AG08395 (cell line): ENCODE measurements around the gene C1orf159.
"Not testable (repeated sequence)": the region's sequence is repeated elsewhere in the genome, so short reads cannot be mapped to it uniquely, and the experiment has no call there.

ENCODE experiments used
- DNase-seq: peaks from one replicate; pipeline ENCODE4 v3.0.0; 2012; ENCODE audit warnings: mixed read lengths, low spot score

C1orf159 gene

DNA sequence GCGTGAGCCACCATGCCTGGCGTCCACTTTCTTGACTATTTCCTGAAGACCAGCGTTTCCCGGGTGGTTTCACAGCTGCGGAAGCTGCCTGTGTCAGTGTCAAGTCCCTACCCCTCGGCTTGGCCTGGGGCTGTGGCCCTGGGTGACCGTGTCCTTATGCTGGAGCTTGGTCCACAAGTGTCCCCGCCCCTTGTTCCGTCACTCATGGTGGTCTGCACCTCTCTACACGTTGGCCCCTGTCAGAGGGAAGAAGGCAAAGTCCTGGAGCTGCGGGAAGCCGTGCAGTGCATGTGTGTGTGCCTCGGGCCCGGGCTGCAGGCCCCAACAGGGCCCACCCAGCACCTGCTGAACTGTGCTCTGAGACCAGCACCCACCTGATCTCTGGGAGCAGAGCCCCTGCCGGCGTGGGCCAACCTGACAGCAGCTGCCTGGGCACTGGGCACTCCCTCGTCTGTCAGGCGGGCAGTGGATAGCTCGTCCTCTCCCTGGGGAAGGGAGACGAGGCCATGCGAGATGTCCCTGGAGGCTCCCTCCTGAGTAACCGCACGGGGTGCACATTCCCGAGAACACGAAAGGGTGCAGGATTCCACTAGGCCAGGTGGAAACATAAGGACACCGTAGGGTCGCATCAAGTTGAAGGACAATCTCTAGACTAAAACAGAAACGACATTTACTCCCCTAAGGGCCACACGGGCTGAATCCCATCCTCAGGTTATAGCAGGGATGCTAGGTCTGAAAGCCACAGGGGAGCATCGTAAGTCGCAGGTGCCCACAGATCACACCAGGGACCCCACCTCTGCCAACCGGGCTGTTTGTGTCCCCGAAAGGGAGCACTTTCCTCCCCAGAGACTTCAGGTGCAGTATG is 2.4 kb upstream of the C1orf159 start:
- DNase-seq: no peak

DNA sequence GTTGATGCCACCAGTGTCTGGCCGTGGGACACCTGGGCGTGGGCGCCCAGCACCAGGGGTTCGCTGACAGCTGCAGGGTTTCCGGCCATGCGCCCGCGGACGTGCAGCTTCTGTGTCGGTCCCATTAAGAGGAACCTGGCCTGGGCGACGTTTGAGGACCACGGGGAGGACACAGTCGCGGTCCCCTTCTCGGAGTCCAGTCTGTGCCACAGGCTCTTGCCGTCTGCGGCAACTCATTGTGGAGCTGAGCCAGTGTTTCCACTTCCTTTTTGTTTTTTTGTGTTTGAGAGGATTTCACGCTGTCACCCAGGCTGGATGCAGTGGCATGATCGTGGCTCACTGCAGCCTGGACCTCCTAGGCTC is 1.6 kb upstream of the C1orf159 start:
- no peak for DNase-seq

DNA sequence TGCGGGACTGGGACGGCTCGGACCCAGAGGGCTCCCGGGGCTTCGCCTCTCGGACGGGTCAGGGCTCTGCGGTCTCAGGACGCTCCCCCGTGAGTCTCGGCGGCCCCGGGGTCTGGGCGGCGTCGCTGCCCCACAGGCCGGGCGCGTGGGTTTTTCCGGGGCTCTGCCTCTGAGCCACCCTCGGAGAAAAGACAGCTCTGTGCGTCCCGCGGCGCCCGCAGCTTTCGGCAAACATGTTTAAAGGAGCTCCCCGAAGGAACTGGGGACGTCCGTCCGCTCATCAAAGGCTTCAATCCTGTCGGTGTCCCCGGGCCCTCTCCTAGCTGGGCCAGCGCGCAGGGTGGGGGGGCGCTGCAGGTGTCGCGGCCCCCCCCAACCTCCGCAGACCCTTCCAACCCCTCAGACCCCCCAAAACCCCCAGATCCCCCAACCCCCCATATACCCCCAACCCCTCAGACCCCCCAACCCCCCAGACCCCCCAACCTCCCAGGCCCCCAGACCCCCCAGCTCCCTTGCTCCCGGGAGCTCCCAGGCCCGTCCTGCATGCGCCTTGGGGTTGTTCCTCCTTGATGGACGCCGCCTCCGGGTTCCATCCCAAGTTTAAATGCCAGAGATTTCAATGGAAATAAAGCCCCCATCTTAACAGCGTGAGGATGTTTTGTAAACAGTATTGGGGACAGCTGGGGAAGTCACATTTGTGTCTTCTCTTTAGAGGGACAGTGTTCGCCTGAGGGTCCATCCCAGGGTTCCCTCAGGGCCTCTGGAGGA is 996 bp upstream of the C1orf159 start:
- peak; percentile 12 for DNase-seq

DNA sequence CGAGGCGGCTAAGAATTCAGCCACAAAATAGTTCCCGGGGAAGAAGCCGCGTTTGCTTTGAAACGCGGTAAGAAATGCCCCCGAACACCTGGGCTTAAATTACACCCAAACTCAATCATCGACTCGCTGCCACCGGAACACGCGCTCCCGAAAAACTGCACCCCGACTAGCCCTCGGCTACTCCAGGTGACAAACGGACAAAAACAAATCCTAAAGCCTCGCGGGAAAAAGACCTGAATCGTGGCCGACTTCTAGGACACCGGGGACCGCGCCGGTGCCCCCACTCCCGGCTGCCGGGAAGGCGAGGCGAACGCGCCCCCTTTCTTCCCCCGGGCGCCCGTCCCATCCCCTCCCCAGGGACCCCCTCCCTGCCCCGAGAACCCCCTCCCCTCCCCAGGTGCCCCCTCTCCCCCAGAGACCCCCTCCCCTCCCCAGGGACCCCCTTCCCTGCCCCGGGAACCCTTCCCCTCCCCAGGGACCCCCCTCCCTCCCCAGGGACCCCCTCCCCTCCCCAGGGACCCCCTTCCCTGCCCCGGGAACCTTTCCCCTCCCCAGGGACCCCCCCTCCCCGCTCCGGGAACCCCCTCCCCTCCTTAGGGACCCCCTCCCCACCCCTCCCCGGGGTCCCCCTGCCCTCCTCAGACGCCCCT is 628 bp downstream of the C1orf159 start:
- DNase-seq: no peak

GRCh38 chr1:1114431-1114830 is 1.5 kb downstream of the C1orf159 start:
- DNase-seq: no peak

DNA sequence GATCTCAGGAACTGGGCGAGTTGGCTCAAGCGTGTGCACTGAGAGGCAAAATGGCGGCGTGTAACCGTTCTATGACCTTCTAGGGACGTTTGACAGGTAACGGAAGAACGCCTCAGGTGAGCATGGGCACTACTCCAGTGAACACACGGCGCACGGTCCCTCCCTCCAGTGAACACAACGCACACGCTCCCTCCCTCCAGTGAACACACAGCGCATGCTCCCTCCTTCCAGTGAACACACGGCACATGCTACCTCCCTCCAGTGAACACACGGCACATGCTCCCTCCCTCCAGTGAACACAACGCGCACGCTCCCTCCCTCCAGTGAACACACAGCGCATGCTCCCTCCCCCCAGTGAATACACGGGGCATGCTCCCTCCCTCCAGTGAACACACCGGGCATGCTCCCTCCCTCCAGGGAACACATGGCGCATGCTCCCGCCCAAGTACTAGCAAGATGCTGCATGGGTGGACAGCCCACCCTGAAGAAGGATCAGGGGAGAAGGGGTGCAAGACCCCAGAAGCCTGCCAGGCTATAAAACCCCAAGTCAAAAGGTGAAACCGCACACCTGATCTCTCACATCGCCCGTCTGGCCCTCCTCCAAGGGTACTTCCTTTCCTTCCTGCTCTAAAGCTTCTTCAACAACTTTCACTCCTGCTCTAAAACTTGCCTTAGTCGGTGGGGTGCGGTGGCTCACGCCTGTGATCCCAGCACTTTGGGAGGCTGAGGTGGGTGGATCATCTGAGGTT is 3.5 kb downstream of the C1orf159 start:
- DNase-seq: no peak

GRCh38 chr1:1111516-1112236 is 4.2 kb downstream of the C1orf159 start:
- no peak for DNase-seq

- no peak for DNase-seq
These were observed 5.3 kb downstream of the C1orf159 start for GRCh38 chr1:1110561-1110971.

DNA sequence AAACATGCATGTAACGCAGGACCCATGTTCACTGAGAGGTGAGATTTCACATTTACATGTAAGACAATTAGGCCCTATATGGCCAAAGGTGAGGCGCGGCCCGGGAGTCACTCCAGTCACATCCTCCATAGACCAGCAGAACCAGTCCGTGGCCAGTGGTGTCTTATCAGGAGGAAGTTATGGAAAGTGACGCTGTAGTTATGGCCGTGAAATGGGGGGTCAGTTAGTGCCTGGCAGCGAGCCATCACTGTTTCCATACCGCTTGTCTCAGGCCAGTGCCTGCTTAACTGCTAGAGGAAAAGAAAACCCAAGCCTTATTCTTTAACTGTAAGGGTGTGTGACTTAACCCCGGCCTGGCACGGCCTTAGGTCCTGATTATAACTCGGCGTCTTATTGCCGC is 6.1 kb downstream of the C1orf159 start:
- no peak for DNase-seq

GRCh38 chr1:1106510-1107221 is 9.2 kb downstream of the C1orf159 start:
- no peak for DNase-seq

GRCh38 chr1:1104152-1104551 is 11.7 kb downstream of the C1orf159 start:
- not testable (repeated sequence) for DNase-seq

DNA sequence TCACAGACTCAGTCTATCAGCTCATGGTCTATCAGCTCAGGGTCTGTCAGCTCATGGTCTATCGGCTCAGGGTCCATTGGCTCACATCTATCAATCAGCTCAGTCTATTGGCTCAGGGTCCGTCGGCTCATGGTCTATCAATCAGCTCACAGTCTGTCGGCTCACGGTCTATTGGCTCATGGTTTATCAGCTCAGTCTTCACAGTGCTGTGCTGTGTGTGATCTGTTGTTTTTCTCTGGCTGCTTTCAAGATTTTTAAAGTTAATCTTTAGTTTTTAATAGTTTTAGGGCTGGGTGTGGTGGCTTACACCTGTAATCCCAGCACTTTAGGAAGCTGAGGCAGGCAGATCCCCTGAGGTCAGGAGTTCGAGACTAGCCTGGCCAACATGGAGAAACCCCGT is 14.4 kb downstream of the C1orf159 start:
- no peak for DNase-seq

DNA sequence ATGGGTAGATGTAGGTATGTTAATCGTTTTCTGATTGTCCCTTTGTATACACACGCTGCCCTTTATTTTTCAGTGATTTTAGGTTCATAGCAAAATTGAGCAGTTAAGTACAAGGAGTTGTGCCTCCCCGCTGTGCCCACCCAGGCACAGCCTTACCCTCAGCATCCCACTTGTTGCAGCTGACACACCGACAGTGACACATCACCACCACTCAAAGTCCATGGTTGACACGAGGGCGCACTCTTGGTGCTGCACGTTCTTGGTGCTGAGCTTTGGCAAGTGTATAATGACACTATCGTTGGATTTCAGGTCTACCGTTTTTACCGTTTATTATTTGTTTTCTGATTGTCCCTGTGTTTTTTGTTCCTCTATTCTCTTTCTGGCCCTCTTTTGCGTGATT is 15.6 kb downstream of the C1orf159 start:
- no peak for DNase-seq

DNA sequence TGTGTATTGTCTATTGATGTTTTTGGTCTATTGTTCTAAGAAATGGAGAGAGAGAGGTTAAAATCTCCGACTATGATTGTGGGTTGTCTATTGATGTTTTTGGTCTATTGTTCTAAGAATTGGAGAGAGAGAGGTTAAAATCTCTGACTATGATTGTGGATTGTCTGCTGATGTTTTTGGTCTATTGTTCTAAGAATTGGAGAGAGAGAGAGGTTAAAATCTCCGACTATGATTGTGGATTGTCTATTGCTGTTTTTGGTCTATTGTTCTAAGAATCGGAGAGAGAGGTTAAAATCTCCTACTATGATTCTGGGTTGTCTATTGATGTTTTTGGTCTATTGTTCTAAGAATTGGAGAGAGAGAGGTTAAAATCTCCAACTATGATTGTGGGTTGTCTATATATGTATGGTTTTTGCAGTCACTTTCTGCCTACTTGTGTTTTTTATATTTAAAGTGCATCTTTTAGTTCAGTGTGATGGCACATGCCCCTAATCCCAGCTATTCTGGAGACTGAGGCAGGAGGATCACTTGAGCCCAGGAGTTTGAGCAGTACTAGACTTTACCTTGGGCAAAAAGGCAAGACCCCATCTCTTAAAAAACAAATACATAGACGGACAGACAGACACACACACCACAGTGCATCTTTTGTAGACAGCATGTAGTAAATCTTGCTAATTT is 16.2 kb downstream of the C1orf159 start:
- no peak for DNase-seq

DNA sequence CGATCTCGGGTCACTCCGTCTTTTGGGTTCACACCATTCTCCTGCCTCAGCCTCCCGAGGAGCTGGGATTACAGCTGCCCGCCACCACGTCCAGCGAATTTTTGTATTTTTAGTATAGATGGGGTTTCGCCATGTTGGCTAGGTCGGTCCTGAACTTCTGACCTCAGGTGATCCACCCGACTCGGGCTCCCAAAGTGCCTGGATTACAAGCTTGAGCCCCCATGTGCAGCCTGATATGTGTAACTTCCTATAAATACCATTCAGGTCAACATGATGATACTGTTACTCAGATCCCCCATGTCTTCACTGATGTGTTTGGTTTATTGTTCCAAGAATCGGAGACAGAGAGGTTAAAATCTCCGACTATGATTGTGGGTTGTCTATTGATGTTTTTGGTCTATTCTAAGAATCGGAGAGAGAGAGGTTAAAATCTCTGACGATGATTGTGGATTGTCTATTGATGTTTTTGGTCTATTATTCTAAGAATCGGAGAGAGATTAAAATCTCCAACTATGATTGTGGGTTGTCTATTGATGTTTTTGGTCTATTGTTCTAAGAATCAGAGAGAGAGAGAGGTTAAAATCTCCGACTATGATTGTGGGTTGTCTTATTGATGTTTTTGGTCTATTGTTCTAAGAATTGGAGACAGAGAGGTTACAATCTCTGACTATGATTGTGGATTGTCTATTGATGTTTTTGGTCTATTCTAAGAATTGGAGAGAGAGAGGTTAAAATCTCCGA is 17.0 kb downstream of the C1orf159 start:
- DNase-seq: no peak

DNA sequence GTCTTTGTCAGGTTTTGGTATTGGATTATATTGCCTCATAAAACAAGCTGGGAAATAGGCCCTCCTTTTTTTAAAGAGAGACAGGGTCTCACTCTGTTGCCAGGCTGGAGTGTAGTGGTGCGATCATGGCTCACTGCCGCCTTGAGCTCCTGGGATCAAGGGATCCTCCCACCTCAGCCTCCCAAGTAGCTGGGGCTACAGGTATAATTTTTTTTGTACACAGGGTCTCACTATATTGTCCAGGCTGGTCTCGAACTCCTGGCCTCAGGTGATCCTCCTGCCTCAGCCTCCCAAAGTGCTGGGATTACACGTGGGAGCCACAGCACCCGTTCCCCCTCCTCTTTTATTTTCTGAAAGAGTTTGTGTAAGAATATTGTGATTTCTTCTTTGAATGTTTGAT is 19.8 kb downstream of the C1orf159 start:
- not testable (repeated sequence) for DNase-seq

- DNase-seq: no peak
These were observed 20.9 kb downstream of the C1orf159 start for GRCh38 chr1:1094981-1095380.

GRCh38 chr1:1093610-1093943 is 22.3 kb downstream of the C1orf159 start:
- no peak for DNase-seq

DNA sequence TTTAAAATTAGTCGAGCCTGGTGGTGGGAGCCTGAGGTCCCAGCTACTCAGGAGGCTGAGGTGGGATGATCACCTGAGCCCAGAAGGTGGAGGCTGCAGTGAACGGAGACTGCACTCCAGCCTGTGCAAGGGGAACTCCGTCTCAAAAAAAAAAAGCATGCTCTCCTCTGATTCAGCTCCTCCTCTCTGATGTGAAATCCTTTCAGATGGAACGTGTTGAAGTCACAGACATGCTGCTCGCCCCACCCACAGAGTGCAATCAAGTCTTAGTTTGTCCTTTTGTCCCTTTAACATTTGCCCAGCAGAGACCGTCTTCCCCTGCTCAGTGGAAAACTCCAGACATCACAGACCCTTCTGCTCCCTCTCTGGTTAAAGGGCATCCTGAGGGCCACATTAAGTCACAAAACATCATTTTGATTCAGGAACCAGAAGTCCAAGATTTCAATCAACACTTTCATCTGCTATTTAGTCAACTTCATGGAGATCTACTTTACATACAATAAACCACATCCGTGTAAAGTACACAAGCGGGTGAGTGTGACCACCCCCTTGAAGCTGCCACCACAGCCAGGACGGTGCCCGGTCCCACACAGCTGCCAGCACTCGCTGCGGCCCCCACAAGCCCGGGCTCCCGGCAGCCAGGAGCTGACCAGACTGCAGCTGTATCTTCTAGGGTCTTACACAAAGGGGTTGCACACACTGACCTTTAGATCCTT is 22.8 kb downstream of the C1orf159 start:
- no peak for DNase-seq
